Peyer's patch (tissue), 4 donors: ENCODE data around the gene SEMA5A.

ENCODE experiments used
- POLR2A ChIP-seq, 2 donors: fragments of 450-650 bp; IDR thresholded peaks; one replicate each; pipeline ENCODE4 v1.5.1; 2017; ENCODE audit warnings: antibody characterized with exemption in 2 of 2, mild to moderate bottlenecking in 2 of 2, moderate library complexity in 2 of 2
- TF ChIP-seq, protein P1 (sequence below), 6 experiments: fragments of 450-650 bp in 4 of 6; fragments of 200-600 bp in 2 of 6; sonication (generic) in 1 of 6; IDR thresholded peaks; one replicate each; pipeline ENCODE4 v1.5.1; 2017 to 2019; ENCODE audit warnings: antibody characterized with exemption in 6 of 6, mild to moderate bottlenecking in 3 of 6, moderate library complexity in 1 of 6

- TF ChIP-seq, protein P1, sequence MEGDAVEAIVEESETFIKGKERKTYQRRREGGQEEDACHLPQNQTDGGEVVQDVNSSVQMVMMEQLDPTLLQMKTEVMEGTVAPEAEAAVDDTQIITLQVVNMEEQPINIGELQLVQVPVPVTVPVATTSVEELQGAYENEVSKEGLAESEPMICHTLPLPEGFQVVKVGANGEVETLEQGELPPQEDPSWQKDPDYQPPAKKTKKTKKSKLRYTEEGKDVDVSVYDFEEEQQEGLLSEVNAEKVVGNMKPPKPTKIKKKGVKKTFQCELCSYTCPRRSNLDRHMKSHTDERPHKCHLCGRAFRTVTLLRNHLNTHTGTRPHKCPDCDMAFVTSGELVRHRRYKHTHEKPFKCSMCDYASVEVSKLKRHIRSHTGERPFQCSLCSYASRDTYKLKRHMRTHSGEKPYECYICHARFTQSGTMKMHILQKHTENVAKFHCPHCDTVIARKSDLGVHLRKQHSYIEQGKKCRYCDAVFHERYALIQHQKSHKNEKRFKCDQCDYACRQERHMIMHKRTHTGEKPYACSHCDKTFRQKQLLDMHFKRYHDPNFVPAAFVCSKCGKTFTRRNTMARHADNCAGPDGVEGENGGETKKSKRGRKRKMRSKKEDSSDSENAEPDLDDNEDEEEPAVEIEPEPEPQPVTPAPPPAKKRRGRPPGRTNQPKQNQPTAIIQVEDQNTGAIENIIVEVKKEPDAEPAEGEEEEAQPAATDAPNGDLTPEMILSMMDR (IDR thresholded peaks at IDR 0.05) = no peak
- no peak for TF ChIP-seq POLR2A (IDR thresholded peaks at IDR 0.05)
Observed at GRCh38 chr5:9240431-9240830, 305.4 kb downstream of the SEMA5A start.
